Measurements from ENCODE around the gene SCPEP1.
"Not testable (repeated sequence)": the region's sequence is repeated elsewhere in the genome, so short reads cannot be mapped to it uniquely, and the experiment has no call there.

The SCPEP1 gene

GRCh38 chr17:56966338-56966737 lies 11.6 kb upstream of the SCPEP1 start:
- no peak for DNase-seq

DNA sequence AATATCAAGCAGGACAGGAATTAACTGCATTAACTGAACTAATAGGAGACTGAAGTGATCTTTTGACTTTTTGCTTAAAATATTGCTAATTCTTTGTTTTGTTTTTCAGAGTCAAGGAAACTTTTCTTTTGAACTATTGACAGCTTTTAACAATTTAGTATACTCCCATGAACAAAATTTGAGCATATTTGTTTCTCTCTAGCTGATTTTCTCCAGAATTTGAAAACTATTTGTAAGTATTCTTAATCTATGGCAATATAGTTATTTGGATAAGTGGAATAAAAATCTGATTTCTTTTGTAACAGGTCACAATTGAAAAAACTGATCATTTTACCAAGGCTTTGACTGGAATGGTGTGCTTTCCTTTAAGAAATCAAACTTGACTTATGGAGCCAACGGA lies 7.0 kb upstream of the SCPEP1 start:
- no peak for DNase-seq

DNA sequence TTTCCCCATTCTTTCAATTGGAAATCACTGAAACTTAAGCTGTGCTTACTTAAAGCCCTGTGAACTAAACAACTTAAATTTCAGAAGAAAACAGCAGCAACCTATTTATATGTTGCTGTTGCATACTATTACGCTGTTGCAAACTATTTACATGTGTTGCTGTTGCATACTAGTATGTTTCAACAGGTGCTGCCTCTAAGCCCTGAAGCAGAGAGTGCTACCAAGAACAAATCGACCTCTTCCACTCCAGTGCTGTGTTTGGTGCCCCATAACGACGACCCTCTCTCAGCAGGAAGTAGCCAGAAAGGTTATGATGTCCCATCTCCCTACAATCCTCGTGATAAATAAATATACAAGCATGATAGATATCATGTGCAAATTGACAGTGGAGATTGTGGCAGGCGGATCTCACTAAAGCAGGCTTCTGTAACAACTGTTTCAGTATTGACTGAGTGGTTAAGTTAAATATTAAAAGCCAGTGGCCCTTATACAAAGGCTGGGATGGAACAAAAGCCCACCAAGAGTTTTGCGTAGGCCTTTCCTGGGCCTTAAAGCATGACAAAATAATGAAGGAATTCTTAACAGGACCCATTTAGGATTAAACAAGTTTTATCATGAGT lies 5.7 kb upstream of the SCPEP1 start:
- DNase-seq, result no peak

DNA sequence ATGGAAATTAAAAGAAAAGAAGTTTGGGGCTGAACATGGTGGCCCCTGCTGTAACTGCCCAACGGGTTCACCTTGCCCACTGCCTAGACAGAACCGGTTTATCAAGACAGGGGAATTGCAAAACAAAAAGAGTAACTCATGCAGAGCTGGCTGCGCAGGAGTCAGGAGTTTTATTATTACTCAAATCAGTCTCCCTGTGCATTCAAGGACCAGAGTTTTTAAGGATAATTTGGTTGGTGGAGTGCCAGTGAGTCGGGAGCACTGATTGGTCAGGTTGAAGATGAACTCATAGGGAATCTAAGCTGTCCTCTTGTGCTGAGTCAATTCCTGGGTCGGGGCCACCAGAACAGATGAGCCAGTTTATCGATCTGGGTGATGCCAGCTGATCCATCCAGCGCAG lies 4.4 kb upstream of the SCPEP1 start:
- peak; percentile 21 for DNase-seq

DNA sequence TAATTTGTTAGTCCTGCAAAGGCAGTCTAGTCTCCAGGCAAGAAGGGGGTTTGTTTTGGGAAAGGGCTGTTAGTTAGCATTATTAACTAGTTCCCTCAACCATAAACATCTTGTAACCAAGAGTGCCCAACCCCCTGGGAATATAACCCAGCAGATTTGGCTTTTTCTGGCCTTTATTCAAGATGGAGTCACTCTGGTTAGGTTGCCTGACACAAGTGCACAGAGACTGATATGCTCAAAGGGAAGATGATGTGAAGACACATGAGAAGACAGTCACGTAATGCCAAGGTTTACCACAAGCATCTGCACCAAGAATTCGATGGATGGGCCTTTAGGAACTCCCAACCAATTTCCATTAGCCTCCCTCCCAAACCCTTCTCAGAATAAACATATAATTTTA lies 3.9 kb upstream of the SCPEP1 start:
- DNase-seq, result no peak

DNA sequence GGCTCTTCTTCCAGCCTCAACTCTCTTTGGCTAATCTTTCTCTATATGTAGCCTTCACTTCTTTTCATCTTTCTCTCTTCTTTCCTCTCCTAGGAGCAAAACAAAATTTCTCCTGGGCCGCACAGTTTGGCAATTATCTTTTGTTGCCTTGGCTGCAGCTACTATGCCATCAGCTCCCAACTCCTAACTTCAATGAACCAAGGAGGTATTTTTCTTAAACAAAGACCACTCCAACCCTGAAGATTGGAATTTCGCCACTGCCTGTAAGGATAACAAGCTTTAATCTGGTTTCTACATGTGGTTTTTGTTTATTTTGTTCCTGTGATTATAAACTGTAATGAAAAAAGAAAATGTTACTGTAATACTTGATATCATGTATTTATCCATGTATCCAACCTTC lies 2.3 kb upstream of the SCPEP1 start:
- no peak for DNase-seq

DNA sequence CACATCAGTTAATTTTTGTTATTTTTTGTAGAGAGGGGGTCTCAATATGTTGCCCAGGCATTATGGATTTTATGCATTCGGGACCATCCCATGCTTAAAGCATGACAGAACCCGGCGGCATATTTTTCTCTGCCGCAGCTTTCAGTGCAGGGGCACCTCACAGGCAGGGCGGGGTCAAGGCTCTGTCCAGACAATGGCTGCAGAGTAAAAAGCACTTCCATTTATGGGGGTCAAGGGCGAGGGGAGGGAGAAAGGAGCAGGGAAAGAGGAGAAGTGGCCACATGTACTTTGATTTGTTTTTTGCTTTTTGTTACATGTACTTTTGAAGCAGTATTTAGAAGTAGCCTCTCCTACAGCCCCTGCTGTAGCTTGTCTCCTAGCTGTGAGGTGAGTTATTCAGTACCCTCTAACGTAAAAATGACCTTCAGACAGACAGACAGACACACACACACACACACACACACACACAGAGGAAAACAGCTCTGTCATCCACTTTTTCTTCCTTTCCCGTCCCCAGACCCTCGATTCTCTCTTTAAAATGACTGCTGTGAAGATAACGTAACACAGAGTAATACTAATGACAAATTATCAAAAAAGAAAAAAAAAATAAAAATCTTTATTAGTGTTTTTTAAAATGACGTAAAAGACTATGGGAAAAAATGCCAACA lies 856 bp upstream of the SCPEP1 start:
- no peak for DNase-seq

GRCh38 chr17:56978441-56979090 lies 635 bp downstream of the SCPEP1 start:
- DNase-seq, result no peak

DNA sequence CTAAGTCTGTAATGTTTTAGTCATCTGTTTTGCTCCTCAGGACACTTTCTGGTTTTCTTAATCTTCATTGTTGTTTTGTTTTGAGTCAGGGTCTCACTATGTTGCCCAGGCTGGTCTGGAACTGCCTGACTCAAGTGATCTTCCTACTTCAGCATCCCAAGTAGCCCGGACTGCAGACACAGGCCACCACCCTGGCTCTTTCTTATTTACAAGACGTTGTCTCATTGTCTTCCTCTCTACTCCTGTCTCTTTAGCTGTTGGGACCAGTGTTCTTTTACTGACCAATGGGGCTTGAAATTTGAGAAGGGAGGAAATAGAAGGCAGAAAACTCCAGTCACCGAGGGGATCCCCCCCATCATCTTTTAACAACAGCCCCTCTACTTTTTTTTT lies 1.2 kb downstream of the SCPEP1 start:
- no peak for DNase-seq

- DNase-seq, result not testable (repeated sequence)
Observed at GRCh38 chr17:56980526-56980925, 2.6 kb downstream of the SCPEP1 start.

DNA sequence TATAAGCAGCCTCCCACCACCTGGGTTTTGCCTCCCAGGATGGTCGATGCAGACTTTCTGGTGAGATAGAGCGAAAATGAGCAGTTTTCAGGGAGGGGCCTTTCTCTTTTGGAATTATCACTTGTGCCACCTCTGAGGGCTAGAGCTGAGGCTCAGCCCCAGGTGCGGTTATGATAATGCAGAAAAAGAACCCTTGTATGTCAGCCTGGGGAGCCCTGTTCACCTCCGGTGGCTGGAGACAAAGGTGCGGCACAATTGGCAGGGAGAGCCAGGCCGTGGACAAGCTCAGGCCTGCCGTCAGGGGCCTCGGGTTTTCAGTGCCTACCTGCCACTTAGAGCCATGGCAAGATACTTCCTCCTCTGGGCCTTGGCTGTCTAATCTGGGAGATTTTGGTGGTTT lies 4.4 kb downstream of the SCPEP1 start:
- DNase-seq, result no peak

GRCh38 chr17:56983366-56983765 lies 5.4 kb downstream of the SCPEP1 start:
- no peak for DNase-seq

GRCh38 chr17:56985371-56986162 lies 7.6 kb downstream of the SCPEP1 start:
- no peak for DNase-seq

DNA sequence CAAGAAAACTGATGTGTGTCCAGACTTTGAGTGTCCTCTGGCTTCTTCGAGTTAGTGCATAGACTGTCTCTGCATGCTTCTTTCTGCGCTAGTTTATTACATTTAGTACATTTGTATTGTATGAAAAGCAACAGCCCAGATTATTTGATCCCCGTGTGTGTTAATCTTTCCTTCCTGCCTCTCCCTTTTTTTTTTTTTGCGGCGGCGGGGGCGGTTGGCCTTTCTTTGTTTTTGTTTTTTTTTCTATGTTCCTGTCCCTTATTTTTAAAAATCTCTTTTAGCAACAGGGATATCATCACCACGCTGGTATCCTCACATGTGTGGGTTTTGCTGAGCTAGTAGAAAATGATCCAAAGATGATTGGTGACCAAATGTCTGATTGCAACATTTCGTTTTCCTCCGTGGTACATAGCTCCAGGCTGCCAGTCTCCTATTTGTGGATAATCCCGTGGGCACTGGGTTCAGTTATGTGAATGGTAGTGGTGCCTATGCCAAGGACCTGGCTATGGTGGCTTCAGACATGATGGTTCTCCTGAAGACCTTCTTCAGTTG lies 9.4 kb downstream of the SCPEP1 start:
- DNase-seq, result no peak

DNA sequence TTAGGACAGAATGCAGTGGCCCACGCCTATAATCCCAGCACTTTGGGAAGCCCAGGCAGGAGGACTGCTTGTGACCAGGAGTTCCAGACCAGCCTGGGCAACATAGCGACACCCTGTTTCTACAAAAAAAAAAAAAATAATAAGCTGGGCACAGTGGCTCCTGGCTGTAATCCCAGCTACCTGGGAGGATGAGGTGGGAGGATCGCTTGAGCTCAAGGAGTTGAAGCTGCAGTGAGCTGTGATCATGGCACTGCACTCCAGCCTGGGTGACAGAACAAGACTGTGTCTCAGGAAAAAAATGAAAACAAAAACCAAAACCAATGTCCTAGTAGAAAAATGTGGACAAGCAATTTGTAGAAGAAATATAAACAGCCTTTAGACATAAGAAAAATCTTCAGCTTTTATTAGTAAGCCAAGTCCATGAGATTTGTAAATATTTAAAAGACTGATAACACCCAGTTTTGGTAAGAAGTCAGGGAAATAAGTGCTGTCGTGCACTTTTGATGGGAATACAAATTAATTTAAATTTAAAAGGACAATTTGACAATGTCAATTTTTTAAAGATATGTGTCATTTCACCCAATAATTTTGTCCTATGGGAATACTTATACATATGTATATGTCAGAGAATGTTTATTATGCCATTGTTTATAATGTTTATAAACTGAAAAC lies 11.1 kb downstream of the SCPEP1 start:
- no peak for DNase-seq

- no peak for DNase-seq
Observed at GRCh38 chr17:56992364-56992763, 14.4 kb downstream of the SCPEP1 start.

GRCh38 chr17:56994009-56994792 lies 16.3 kb downstream of the SCPEP1 start:
- DNase-seq, result peak; percentile 12

DNA sequence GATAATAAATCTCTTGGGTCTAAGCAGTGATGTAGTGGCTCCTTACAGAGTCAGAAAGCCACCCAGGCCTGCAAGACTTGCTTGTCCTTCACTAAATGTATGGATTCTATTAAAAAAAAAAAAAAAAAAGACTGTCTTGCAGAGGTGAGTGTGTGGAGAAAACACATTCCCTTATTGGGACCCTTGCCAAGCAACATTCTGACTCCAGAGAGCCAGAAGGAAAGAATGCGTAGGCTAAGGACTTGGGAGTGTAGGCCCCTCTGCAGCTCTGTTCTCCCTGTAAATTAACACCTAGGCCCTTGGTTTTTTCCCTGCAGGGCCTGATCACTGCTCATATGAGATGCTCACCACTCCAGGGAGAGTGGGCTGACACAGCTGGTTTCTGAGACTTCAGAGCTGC lies 17.8 kb downstream of the SCPEP1 start:
- DNase-seq, result peak; percentile 40

GRCh38 chr17:56997313-56997712 lies 19.4 kb downstream of the SCPEP1 start:
- no peak for DNase-seq

- DNase-seq, result no peak
Observed at GRCh38 chr17:57001541-57001940, 23.6 kb downstream of the SCPEP1 start.

DNA sequence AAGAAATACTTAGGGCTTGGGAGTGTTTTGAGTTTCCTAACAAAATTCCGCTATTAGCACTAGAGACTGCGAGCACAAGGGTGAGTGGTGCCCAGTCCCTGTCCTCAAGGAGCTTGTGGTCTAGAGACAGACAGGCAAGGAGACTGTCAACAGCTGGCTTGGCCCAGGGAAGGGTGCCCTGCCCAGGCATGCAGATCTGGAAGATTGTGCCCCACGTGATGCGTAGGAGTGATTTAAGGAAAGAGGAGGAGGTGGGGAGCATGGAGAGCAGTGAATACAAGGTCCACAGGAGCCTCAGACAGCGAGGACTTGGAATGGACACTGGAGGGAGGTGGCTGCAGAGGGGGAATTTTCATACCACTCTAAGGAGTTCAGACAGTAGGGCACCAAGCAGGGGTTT lies 25.0 kb downstream of the SCPEP1 start:
- no peak for DNase-seq

Data from fibroblast of skin of right biceps (primary cell).